ENCODE measurements around the gene LZIC. TPM values are rescaled to one million over a fixed set of nuclear protein-coding genes. Genes with fewer than 3 reads are reported as not detected.

The LZIC gene
- total and polyA plus RNA-seq, 9 of the 15 experiments (the other 6 are each of a cell fraction or from before 2014, with no cell fraction given) = 32.9 to 109 (median 61.7) TPM

DNA sequence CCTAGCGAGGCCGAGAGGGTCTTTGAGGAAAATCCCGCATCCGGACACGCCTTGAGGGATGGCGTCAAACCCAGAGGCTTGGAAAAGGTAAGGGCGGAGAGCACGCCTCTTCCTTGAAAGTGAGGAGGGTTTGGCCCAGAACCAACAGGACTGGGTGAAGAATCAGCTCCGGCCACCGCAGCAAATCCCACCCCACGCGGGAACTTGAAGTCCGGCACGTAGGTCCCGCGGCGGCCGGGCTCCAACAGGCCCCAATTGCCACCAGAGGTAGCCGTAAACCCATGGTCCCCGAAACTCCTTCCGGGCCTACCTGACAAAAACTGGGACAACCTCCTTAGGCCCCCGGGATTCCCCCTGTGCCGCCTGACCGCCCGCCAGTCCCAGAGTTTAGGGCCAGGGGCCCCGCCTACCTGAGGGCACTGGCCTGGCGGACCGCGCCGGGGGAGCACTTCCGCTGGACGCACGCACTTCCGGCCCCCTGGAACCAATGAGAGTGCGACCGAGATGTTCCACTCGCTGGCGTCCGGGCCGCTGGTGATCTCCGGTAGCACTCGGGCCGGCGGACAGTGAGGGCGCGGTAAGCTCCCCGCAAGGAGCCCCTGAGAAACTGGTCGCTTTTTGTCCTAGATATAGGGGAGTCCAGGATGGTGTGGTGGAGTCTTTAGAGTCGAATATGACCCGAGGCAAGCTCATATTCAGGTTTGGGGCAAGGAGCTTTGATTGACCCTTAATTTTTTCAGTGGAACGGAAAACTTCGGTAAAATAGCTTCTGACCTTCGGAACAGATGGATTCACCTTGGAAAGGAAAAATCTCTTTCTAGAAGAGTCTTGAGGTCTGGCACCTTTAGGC is at the start of gene LZIC, which contains the start of gene NMNAT1 (continued):
- TF ChIP-seq PKNOX1 (IDR thresholded peaks at IDR 0.05) (peak; percentile 88), STAT5A (IDR thresholded peaks at IDR 0.05; ENCODE audit: borderline replicate concordance, low read length) (no peak), NFXL1 (CRISPR knock-in tag; IDR thresholded peaks at IDR 0.05) (no peak), RHOXF2B (CRISPR knock-in tag; conservative IDR thresholded peaks at IDR 0.05) (peak; percentile 70; the same call in 1 of the 2 replicates), MEF2D (tag; conservative IDR thresholded peaks at IDR 0.05; ENCODE audit: low read depth) (peak; percentile 49; the same call in 1 of the 2 replicates), CAMTA2 (CRISPR knock-in tag; conservative IDR thresholded peaks at IDR 0.05) (no peak), TAF1 (IDR thresholded peaks at IDR 0.05; ENCODE audit: control insufficient read depth, extremely low read depth, insufficient read depth, low read length, severe bottlenecking) (peak; percentile 99), ZNF717 (CRISPR knock-in tag; IDR thresholded peaks at IDR 0.05) (no peak), RAD21 (CRISPR knock-in tag; conservative IDR thresholded peaks at IDR 0.05 in 1 of 2, IDR thresholded peaks at IDR 0.05 in 1 of 2) (no peak; a peak in 1 of 4 replicates), ZEB2 (IDR thresholded peaks at IDR 0.05) (peak; percentile 99), KAT2B (IDR thresholded peaks at IDR 0.05; ENCODE audit: low read depth, low read length) (no peak), MITF (IDR thresholded peaks at IDR 0.05) (no peak), CBFA2T3 (IDR thresholded peaks at IDR 0.05) (peak; percentile 21; the same call in 1 of the 2 replicates), SMARCA5 (IDR thresholded peaks at IDR 0.05) (no peak)
- TF ChIP-seq, protein P1, sequence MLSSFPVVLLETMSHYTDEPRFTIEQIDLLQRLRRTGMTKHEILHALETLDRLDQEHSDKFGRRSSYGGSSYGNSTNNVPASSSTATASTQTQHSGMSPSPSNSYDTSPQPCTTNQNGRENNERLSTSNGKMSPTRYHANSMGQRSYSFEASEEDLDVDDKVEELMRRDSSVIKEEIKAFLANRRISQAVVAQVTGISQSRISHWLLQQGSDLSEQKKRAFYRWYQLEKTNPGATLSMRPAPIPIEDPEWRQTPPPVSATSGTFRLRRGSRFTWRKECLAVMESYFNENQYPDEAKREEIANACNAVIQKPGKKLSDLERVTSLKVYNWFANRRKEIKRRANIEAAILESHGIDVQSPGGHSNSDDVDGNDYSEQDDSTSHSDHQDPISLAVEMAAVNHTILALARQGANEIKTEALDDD (IDR thresholded peaks at IDR 0.05) = no peak
- TF ChIP-seq, protein P2, sequence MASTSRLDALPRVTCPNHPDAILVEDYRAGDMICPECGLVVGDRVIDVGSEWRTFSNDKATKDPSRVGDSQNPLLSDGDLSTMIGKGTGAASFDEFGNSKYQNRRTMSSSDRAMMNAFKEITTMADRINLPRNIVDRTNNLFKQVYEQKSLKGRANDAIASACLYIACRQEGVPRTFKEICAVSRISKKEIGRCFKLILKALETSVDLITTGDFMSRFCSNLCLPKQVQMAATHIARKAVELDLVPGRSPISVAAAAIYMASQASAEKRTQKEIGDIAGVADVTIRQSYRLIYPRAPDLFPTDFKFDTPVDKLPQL (IDR thresholded peaks at IDR 0.05; ENCODE audit: extremely low read depth, insufficient read length) = peak; percentile 18

Measured in K562 (cell line).